Measurements from ENCODE around the gene FCHSD2. TPM values are rescaled to one million over a fixed set of nuclear protein-coding genes. Genes with fewer than 3 reads are reported as not detected.
"Not testable (repeated sequence)": the region's sequence is repeated elsewhere in the genome, so short reads cannot be mapped to it uniquely, and the experiment has no call there.

Gene FCHSD2
- total and polyA plus RNA-seq, 4 donors, result 14.7 to 41.6 (median 32.6) TPM

GRCh38 chr11:72829178-72829577 lies 312.9 kb downstream of the FCHSD2 start:
- Histone ChIP-seq H3K9ac (ENCODE audit: insufficient read depth in 1 of 2, low read length in 2 of 2) (no peak overlapping the region), H3K27ac (ENCODE audit: low read depth in 1 of 2, low read length in 1 of 2) (no peak overlapping the region), H3K27me3 (ENCODE audit: control insufficient read depth in 3 of 3, insufficient read depth in 3 of 3, low read length in 2 of 3) (no peaks in the 10 kb centered on the region), H3K9me3 (ENCODE audit: control insufficient read depth in 4 of 4, insufficient read depth in 3 of 4, low read length in 3 of 4) (no peaks in the 10 kb centered on the region), H3K36me3 (ENCODE audit: control insufficient read depth in 4 of 4, insufficient read depth in 4 of 4, low read length in 4 of 4) (peaks cover 0 to 15% (median 9%) of the 10 kb centered on the region in 4 donors), H3K4me3 (no peak overlapping the region), H3K4me1 (ENCODE audit: control insufficient read depth in 5 of 5, insufficient read depth in 5 of 5, low read length in 5 of 5) (peaks cover 4 to 17% (median 11%) of the 10 kb centered on the region in 5 donors)
- 90 to 93% methylated on average over 13 of the region's 13 CpGs for WGBS, 2 donors
- DNase-seq (no peak), ATAC-seq (ENCODE audit: insufficient read depth, low FRiP score) (no peak)
- TF ChIP-seq CTCF (IDR thresholded peaks at IDR 0.05; ENCODE audit: control extremely low read depth, extremely low read depth), result no peak

- peak overlapping the region in 1 of 2 donors; percentile 20 for H3K27ac ChIP-seq (ENCODE audit: low read depth in 1 of 2, low read length in 1 of 2)
- ATAC-seq (ENCODE audit: insufficient read depth, low FRiP score), result no peak
- H3K9me3 ChIP-seq (ENCODE audit: control insufficient read depth in 4 of 4, insufficient read depth in 3 of 4, low read length in 3 of 4), result no peaks in the 10 kb centered on the region
- peaks cover 4 to 13% (median 10%) of the 10 kb centered on the region in 5 donors for H3K4me1 ChIP-seq (ENCODE audit: control insufficient read depth in 5 of 5, insufficient read depth in 5 of 5, low read length in 5 of 5)
- H3K9ac ChIP-seq (ENCODE audit: insufficient read depth in 1 of 2, low read length in 2 of 2), result no peak overlapping the region
- H3K36me3 ChIP-seq (ENCODE audit: control insufficient read depth in 4 of 4, insufficient read depth in 4 of 4, low read length in 4 of 4), result peaks cover 0 to 15% (median 9%) of the 10 kb centered on the region in 4 donors
- no peak for TF ChIP-seq CTCF (IDR thresholded peaks at IDR 0.05; ENCODE audit: control extremely low read depth, extremely low read depth)
- DNase-seq, result no peak
- H3K4me3 ChIP-seq, result no peak overlapping the region
- no peaks in the 10 kb centered on the region for H3K27me3 ChIP-seq (ENCODE audit: control insufficient read depth in 3 of 3, insufficient read depth in 3 of 3, low read length in 2 of 3)
- WGBS, 2 donors, result 85% methylated on average over 7 of the region's 7 CpGs
Observed at GRCh38 chr11:72828692-72829101, 313.4 kb downstream of the FCHSD2 start.

- DNase-seq (no peak), ATAC-seq (ENCODE audit: insufficient read depth, low FRiP score) (no peak)
- Histone ChIP-seq H3K4me3 (no peak overlapping the region), H3K9ac (ENCODE audit: insufficient read depth in 1 of 2, low read length in 2 of 2) (no peak overlapping the region), H3K36me3 (ENCODE audit: control insufficient read depth in 4 of 4, insufficient read depth in 4 of 4, low read length in 4 of 4) (peaks cover 0 to 17% (median 8%) of the 10 kb centered on the region in 4 donors), H3K4me1 (ENCODE audit: control insufficient read depth in 5 of 5, insufficient read depth in 5 of 5, low read length in 5 of 5) (peaks cover 4 to 9% (median 7%) of the 10 kb centered on the region in 5 donors), H3K27me3 (ENCODE audit: control insufficient read depth in 3 of 3, insufficient read depth in 3 of 3, low read length in 2 of 3) (no peaks in the 10 kb centered on the region), H3K9me3 (ENCODE audit: control insufficient read depth in 4 of 4, insufficient read depth in 3 of 4, low read length in 3 of 4) (no peaks in the 10 kb centered on the region), H3K27ac (ENCODE audit: low read depth in 1 of 2, low read length in 1 of 2) (peak overlapping the region in 1 of 2 donors; percentile 20)
- TF ChIP-seq CTCF (IDR thresholded peaks at IDR 0.05; ENCODE audit: control extremely low read depth, extremely low read depth), result no peak
- WGBS, 2 donors, result 65 to 71% methylated on average over 11 of the region's 11 CpGs
Observed at GRCh38 chr11:72828081-72828567, 314.0 kb downstream of the FCHSD2 start.

GRCh38 chr11:72827656-72828055 lies 314.5 kb downstream of the FCHSD2 start:
- not testable (repeated sequence) for H3K27ac ChIP-seq (ENCODE audit: low read depth in 1 of 2, low read length in 1 of 2); H3K4me1 ChIP-seq (ENCODE audit: control insufficient read depth in 5 of 5, insufficient read depth in 5 of 5, low read length in 5 of 5); H3K9me3 ChIP-seq (ENCODE audit: control insufficient read depth in 4 of 4, insufficient read depth in 3 of 4, low read length in 3 of 4); ATAC-seq (ENCODE audit: insufficient read depth, low FRiP score); H3K27me3 ChIP-seq (ENCODE audit: control insufficient read depth in 3 of 3, insufficient read depth in 3 of 3, low read length in 2 of 3); H3K9ac ChIP-seq (ENCODE audit: insufficient read depth in 1 of 2, low read length in 2 of 2); DNase-seq; H3K4me3 ChIP-seq
- 63 to 69% methylated on average over 11 of the region's 11 CpGs for WGBS, 2 donors
- H3K36me3 ChIP-seq (ENCODE audit: control insufficient read depth in 4 of 4, insufficient read depth in 4 of 4, low read length in 4 of 4), result peaks cover 0 to 15% (median 7%) of the 10 kb centered on the region in 4 donors
